HL-60 (cell line): ENCODE results near the gene DNM3.

Source experiments
- GABPA ChIP-seq: IDR thresholded peaks from 2 replicates; pipeline ENCODE4 v1.6.1; 2012; ENCODE audit warnings: low read depth
- POLR2AphosphoS5 ChIP-seq: IDR thresholded peaks from 2 replicates; pipeline ENCODE4 v1.6.1; 2012; ENCODE audit warnings: low read depth
- SPI1 ChIP-seq: IDR thresholded peaks from 2 replicates; pipeline ENCODE4 v1.6.1; 2012; ENCODE audit warnings: low read depth, mild to moderate bottlenecking, borderline replicate concordance
- TF ChIP-seq, protein P1 (sequence below): IDR thresholded peaks from one replicate; pipeline ENCODE4 v1.5.1; 2011; ENCODE audit warnings: low read length, control low read depth, inconsistent platforms; ENCODE audit not compliant: insufficient read depth
- TF ChIP-seq, protein P2 (sequence below): IDR thresholded peaks from 2 replicates; pipeline ENCODE4 v1.6.1; 2012; ENCODE audit warnings: low read depth; ENCODE audit not compliant: insufficient replicate concordance

DNA sequence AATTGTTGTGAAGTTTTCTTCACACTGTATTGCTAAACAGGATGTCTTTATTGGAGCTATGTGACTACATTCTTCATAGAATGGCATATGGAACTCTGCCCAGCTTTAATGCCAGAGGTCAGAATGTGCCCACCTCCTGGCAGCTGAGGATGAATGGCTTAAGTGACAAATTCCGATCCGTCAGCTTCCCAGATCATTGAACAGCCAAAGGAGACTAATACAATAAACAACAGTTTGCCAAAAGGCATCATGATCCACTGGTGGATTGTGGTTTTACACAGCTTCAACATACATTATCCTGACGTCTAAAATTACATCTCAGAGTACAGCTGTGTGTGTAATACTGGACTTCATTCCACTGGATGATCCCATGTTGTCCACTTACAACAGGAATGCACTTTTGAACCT, 510.5 kb downstream of the DNM3 start:
- TF ChIP-seq, protein P1, sequence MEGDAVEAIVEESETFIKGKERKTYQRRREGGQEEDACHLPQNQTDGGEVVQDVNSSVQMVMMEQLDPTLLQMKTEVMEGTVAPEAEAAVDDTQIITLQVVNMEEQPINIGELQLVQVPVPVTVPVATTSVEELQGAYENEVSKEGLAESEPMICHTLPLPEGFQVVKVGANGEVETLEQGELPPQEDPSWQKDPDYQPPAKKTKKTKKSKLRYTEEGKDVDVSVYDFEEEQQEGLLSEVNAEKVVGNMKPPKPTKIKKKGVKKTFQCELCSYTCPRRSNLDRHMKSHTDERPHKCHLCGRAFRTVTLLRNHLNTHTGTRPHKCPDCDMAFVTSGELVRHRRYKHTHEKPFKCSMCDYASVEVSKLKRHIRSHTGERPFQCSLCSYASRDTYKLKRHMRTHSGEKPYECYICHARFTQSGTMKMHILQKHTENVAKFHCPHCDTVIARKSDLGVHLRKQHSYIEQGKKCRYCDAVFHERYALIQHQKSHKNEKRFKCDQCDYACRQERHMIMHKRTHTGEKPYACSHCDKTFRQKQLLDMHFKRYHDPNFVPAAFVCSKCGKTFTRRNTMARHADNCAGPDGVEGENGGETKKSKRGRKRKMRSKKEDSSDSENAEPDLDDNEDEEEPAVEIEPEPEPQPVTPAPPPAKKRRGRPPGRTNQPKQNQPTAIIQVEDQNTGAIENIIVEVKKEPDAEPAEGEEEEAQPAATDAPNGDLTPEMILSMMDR, result no peak
- no peak for TF ChIP-seq POLR2AphosphoS5
- TF ChIP-seq, protein P2, sequence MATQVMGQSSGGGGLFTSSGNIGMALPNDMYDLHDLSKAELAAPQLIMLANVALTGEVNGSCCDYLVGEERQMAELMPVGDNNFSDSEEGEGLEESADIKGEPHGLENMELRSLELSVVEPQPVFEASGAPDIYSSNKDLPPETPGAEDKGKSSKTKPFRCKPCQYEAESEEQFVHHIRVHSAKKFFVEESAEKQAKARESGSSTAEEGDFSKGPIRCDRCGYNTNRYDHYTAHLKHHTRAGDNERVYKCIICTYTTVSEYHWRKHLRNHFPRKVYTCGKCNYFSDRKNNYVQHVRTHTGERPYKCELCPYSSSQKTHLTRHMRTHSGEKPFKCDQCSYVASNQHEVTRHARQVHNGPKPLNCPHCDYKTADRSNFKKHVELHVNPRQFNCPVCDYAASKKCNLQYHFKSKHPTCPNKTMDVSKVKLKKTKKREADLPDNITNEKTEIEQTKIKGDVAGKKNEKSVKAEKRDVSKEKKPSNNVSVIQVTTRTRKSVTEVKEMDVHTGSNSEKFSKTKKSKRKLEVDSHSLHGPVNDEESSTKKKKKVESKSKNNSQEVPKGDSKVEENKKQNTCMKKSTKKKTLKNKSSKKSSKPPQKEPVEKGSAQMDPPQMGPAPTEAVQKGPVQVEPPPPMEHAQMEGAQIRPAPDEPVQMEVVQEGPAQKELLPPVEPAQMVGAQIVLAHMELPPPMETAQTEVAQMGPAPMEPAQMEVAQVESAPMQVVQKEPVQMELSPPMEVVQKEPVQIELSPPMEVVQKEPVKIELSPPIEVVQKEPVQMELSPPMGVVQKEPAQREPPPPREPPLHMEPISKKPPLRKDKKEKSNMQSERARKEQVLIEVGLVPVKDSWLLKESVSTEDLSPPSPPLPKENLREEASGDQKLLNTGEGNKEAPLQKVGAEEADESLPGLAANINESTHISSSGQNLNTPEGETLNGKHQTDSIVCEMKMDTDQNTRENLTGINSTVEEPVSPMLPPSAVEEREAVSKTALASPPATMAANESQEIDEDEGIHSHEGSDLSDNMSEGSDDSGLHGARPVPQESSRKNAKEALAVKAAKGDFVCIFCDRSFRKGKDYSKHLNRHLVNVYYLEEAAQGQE, result no peak
- TF ChIP-seq GABPA, result no peak
- TF ChIP-seq SPI1, result no peak
